ENCODE data around the gene RNF34. TPM values are rescaled to one million over a fixed set of nuclear protein-coding genes. Genes with fewer than 3 reads are reported as not detected.
"Not testable (repeated sequence)": the region's sequence is repeated elsewhere in the genome, so short reads cannot be mapped to it uniquely, and the experiment has no call there.

The RNF34 gene
- total RNA-seq, 1 donor from 2014 or later: 39.5 TPM

DNA sequence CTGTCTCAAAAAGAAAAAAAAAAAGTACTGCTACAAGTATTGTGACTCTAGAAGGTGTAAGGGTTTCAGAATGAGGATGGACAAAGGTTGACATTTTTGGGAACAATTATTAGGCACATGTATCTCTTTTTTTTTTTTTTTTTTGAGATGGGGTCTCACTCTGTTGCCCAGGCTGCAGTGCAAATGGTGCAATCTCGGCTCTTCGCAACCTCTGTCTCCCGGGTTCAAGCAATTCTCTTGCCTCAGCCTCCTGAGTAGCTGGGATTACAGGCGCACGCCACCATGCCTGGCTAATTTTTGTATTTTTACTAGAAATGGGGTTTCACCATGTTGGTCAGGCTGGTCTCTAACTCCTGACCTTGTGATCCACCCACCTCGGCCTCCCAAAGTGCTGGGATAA lies 15.0 kb upstream of the RNF34 start:
- DNase-seq (ENCODE audit: low spot score); ATAC-seq; intact Hi-C loops (cut with DNase I): not testable (repeated sequence)

DNA sequence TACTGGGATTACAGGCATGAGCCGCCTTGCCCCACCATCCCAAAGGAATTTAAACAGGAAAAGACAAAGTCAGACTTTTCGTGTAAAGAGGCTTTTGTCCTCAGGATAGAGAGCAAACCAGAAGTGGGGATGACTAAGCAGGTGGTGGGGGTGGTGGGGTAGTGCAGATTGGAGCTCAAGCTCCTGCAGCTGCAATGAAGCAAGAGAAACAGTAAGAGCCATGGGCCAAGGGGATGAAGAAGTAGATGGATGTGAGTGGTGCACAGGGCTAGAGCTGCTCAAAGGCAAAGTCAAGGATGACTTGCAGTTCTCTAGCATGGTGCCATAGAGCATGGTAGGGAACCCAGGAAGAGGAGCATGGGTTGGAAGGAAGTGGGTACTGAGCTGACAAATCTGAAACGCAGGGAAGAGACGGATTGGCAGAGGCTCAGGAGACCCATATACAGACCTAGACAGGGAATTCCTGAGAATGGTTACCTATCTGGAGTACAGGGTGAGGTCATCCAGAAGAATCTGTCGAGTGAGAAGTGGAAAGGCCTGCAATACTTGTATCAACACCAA lies 11.4 kb upstream of the RNF34 start:
- intact Hi-C loops (cut with DNase I): no loop called here
- ATAC-seq (no peak), DNase-seq (ENCODE audit: low spot score) (peak; percentile 4)

DNA sequence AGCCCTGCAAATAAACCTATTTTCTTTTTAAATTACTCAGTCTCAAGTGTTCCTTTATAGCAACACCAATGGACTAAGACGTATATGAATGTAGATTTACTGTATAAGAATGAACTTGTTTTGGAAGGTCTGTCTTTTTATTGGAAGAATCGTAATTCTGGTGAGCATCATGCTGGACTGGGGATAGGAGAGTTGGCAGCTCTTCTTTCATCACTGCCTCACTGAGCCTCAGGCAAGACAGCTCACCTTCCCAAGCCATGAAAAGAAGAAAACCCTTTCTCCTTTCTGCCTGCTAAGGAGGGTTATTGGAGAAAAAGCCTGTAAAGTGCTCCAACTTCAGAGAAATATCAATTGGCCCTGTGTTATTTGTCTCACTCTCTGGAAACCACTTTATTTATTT lies 9.1 kb upstream of the RNF34 start:
- intact Hi-C loops (cut with DNase I): no loop called here
- no peak for DNase-seq (ENCODE audit: low spot score)
- ATAC-seq: no peak

DNA sequence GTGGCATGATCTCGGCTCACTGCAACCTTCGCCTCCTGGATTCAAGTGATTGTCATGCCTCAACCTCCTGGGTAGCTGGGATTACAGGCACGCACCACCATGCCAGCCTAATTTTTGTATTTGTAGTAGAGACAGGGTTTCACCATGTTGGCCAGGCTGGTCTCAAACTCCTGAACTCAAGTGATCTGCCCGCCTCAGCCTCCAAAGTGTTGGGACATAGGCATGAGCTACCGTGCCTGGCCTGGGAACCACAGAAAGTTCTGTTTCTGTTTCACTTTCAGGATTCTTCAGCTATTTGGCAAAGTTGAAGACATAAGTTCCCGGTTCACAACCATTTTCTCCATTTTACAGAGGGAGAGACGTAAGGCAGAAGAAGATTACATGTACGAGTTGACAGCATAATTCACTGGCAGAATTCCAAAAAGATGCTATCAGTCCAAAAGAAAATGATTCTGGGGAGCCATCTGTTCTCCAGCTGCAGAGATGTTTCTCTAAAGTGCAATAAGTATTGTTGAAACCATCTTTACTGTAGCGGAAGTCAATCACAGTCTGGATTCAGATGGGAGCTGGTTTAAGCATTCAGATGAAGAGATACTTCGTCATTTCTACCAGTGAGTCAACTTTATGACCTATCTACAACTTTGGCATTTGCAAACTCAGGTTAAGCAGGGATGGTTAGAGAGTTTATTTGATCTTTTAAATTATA lies 8.1 kb upstream of the RNF34 start:
- intact Hi-C loops (cut with DNase I): no loop called here
- ATAC-seq (peak; percentile 44), DNase-seq (ENCODE audit: low spot score) (no peak)

DNA sequence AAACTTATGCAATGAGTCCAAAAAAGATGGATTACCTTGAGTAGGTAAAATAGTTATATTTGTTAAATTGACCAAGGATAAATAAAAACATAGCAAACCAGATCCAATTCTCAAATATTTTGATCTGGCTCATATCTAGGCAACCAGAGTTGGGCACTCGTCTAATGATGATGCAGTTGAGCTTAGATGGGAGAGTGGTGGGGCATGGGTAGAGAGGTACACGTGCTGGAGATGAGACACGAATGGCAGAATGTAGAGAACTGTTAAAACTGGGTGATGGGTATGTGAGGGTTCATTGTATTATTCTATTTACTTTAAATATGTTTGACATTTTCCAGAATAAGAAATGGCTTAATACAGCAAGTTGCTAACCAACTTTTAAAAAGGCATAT lies 7.6 kb upstream of the RNF34 start:
- intact Hi-C loops (cut with DNase I): no loop called here
- DNase-seq (ENCODE audit: low spot score) (no peak), ATAC-seq (no peak)

DNA sequence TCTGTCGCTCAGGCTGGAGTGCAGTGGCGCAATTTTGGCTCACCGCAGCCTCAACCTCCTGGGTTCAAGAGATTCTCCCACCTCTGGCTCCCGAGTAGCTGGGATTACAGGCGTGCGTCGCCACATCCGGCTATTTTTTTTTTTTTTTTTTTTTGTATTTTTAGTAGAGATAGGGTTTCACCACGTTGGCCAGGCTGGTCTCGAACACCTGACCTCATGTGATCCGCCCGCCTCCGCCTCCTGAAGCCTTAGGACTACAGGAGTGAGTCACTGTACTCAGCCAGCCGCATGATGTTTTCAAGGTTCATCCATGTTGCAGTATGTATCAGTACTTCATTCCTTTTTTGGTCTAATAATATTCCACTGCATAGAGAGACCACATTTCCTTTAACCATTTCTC lies 2.4 kb upstream of the RNF34 start:
- ATAC-seq: no peak
- no peak for DNase-seq (ENCODE audit: low spot score)
- intact Hi-C loops (cut with DNase I): no loop called here

DNA sequence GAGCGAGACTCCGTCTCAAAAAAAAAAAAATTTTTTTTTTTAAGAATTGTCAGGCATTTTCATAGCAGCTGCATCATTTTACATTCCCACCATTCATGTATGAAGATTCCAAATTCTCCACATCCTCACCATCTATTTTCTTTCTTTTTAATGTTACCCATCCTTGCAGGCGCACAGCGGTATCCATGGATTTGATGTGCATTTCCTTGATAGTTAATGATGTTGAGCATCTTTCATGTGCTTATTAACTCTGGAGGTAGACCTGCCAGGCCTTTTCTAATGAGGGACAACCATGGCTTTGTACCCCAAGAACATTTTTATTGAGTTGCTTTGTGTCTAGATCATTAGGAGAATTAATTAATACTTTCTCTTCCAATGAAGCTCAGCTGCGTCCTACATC lies 1.6 kb upstream of the RNF34 start:
- no peak for ATAC-seq
- intact Hi-C loops (cut with DNase I): no loop called here
- DNase-seq (ENCODE audit: low spot score): no peak

DNA sequence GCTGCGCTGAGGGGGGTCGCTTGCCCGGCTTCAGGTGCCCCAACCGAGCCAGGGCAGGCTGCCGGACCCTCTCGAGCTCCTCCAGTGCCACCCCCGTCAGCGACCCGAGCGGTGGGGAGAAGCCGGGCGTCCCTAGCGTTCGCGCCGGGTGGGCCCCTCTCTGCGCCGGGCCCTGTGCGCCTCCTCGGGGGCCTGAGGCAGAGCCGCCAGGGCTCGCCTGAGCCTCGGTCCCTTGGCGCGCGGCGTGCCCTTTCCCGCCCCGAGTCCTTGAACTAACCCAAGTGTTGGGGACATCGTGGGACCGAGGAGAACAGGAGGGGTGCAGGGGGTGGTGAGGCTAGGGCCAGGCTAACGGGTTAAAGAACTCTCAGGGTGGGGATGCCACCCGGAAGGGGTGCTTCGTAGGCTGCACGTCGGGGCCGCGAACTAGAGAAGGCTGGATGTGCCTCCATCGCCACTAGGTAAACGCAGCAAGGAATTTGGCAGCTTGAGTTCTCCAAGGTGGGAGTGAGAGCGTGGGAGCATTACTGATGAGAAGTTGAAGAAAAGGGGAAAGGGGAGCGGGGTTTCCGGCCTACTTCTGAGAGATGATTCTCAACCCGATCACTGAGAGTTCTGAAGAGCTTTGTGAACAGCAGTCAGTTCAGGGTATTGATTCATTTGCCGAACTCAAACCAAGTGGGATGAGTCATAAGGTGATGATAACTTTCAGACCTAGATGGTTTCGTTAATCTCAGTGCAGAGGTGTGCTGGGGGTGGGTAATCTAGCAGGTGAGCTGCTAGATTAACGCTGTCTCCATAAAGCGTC lies 618 bp downstream of the RNF34 start:
- ATAC-seq (peak; percentile 68), DNase-seq (ENCODE audit: low spot score) (no peak)
- intact Hi-C loops (cut with DNase I): no loop called here

DNA sequence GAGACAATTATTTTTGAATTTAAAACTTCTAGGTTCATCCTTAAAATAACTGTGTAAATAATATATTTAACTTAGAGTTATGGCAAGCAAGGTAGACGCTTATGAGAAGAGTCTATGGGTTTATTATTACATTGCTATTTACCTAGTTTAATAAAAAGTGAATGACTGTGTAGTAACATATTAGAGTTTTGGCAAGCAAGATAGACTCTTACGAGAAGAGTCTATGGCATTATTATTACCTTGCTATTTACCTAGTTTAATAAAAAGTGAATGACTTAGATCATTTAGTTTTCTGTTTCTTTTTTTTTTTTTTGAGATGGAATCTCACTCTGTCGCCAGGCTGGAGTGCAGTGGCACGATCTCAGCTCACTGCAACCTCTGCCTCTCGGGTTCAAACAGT lies 3.8 kb downstream of the RNF34 start:
- intact Hi-C loops (cut with DNase I): no loop called here

DNA sequence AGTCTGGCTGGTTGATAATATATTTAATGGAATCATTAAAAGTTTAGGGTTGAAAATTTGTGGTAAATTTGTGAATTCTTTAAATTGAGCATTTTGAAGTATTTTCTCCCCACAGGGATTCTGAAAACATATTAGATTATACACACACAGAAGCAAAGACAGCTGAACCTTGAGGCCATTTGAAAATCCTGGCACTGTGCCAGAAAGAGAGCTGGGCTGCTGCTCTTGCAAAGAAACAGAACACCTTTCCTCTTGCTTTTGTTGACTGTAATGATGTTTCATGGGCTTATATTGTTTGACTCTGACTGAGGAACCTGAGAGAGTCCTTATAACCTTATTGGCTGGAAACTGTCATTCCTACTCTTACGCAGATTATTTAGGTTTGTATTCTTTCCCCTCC lies 4.8 kb downstream of the RNF34 start:
- ATAC-seq (no peak), DNase-seq (ENCODE audit: low spot score) (no peak)
- intact Hi-C loops (cut with DNase I): no loop called here

More for the DNA sequence above, 3.8 kb downstream of the RNF34 start:
- DNase-seq (ENCODE audit: low spot score): no peak
- no peak for ATAC-seq

DNA sequence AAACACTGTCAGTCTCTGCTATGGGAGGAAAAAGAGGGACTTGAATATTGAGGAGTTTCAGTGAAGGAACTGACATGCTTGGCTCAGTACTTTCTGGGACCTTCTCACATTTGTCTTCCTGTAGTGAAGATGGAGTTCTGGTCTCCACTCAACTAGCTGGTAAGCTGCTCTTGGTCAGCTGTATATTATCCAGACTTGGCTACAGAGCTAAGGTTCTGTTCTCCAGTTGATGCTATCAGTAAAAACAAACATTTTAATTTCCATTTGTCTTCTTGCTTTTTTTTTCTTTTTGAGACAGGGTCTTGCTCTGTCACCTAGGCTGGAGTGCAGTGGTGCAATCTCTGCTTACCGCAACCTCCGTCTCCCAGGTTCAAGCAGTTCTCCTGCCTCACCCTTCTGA lies 5.3 kb downstream of the RNF34 start:
- intact Hi-C loops (cut with DNase I): no loop called here
- ATAC-seq (no peak), DNase-seq (ENCODE audit: low spot score) (no peak)

DNA sequence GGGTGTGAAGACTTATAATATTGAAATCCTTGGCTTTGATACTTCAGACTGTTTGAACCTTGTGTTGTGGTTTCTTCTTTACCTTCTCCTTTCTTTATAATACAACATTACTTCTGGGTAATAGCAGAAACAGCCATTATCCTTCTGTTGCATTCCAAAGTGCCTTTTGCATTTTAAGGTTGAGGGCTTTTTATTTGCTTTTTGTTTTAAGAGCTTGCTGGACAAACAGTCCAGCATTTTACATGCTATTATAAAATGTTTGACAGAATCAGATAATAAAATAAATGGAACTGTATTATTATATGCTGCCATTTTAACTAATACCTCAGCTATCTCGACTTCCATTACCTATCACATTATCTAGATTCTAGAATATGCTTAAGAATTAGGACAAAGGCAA lies 14.0 kb downstream of the RNF34 start:
- DNase-seq (ENCODE audit: low spot score): no peak
- intact Hi-C loops (cut with DNase I): no loop called here

DNA sequence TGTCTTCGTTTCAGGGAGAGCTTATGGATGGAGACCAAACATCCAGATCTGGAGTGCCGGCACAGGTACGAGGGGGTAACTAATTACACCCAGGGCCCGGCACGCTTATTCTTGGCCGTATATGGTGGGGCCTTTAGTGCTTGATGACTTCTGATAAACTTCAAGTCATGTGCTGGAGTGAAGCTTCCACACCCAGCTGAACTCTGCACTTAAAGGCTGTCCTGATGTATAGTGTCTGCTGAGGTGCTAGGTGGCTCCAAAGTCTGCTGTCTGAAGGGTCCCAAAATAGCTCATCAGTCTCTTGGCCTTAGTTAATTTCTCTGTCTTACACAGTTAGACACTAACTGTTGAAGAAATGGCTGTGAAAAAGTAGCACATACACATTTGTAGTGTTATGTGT lies 17.9 kb downstream of the RNF34 start:
- intact Hi-C loops (cut with DNase I): no loop called here
- ATAC-seq (no peak), DNase-seq (ENCODE audit: low spot score) (no peak)

More for the DNA sequence above, 14.0 kb downstream of the RNF34 start:
- ATAC-seq: no peak

DNA sequence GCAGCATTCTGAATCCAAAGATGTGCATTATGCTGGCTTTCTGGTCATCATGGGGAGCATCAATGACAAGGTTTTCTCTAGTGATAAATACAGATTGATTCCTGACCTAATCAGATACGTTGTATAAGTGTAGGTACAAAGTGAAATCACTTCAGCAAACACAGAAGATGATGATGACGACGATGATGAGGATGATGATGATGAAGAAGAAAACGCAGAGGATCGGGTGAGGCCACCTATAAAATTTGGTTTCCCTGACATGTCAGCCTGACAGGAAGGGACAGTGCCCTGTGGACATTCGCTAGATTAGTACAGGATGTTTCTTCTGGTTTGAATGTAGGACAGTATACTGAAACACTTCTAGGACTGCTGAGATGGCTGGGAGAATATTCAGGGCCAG lies 20.2 kb downstream of the RNF34 start:
- ATAC-seq: no peak
- intact Hi-C loops (cut with DNase I): no loop called here
- DNase-seq (ENCODE audit: low spot score): no peak

DNA sequence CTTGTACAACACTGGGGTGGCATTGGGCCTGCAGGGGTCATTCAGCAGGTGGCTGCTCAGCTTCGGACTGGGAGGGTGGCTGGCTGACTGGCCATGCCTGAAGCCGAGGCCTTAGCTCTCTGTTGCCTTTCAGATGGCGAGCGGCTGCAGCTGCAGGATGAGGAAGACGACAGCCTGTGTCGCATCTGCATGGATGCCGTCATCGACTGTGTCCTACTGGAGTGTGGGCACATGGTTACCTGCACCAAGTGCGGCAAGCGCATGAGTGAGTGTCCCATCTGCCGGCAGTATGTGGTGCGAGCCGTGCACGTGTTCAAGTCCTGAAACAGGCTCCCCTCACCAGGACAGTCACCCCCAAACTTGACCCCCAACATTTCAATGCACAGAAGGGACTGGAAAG lies 23.3 kb downstream of the RNF34 start:
- intact Hi-C loops (cut with DNase I): no loop called here
- ATAC-seq (no peak), DNase-seq (ENCODE audit: low spot score) (no peak)

DNA sequence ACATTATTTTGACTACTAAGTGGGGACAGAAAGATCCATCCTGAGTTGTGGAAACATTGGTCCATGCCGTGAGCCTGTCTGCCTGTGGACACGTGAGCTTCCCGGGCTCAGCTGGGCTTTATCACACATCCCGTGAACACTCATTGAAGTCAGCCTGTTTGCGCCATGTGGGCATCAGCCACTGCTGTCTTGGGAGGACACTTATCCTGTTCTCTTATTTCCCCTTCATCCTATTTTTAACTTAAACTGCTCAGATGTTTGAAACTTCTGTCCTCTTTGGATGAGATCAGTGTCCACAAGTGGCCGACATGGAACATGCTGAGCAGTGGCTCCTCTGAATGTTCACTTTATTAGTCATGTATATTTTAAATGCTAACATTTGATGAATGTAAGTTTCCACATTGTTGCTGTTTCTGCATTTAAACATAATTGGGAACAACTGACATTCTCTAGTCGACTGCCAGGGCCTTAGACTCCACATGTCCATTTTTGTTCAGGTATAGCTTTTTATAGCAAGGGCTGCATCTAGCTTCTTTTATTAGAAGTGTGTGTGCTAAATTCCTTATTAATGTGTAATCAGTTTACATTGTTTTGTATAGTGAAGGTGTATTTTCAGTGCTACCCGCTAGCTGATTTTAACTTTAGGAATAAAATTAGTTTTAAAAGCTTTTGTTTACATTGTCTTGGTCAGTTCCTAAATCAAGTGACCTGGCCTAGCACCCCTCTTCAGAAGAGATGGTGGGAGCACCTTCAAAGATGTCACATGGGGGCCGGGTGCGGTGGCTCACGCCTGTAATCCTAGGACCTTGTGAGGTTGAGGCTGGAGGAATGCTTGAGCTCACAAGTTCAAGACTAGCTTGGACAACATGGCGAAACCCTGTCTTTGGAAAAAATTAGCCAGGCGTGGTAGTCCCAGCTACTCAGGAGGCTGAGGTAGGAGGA lies 24.0 kb downstream of the RNF34 start:
- intact Hi-C loops (cut with DNase I): no loop called here
- no peak for DNase-seq (ENCODE audit: low spot score)
- no peak for ATAC-seq

DNA sequence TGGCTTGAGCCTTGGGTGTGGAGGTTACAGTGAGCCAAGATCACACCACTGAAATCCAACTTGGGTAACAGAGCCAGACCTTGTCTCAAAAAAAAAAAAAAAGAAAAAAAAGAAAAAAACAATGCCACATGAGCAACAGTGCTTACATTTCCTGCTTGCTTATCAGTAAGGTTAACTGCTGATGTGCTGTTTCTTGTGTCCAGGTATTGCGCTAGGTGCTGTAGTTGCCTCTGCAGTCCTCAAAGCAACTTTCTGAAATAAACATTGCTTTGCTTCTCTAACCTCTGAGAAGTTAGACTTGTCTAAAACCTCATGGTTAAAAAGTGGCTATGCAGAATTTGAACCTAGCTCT lies 24.7 kb downstream of the RNF34 start:
- DNase-seq (ENCODE audit: low spot score): no peak
- intact Hi-C loops (cut with DNase I): no loop called here
- no peak for ATAC-seq

DNA sequence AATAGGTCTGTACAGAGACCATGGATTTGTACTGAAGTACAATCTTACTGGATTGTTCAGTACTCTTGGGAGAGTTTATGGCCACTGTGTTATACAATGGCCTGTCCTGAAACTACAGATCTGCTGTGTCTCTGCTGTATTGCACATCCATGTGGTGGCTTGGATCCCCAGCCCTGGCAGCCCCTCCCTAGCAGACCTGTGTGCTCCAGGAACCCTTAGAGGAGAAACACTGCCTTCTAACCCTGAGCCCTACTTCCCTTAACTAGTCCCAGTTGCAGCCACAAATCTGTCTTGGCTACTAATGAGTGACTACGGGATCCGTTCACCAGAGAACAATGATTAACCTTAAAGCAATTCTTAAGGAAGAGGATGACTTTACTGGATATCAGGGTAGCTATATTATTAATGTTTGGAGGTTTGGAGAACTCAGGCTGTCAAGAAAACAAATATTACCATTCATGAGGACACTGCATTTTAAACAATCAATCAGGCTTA lies 27.7 kb downstream of the RNF34 start:
- DNase-seq (ENCODE audit: low spot score): no peak
- intact Hi-C loops (cut with DNase I): no loop called here
- ATAC-seq: no peak

DNA sequence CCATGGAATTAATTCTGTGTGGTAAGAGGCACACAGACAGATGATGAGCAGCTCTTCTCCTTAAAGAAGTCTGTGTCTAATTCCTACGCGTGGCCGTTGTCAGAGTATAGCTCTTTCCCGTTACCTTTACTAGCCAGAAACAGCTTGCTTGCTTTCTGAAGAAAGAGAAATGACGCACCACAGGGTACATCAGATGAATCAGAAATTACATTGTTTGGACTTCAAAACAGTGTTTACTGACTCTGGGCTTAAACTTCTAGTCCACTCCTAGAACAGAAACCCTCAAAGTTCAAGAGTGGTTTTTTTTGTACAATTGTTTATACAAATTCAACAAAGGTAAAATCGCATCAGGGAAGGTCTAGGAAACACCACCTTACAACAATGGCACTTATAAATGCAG lies 29.0 kb downstream of the RNF34 start:
- intact Hi-C loops (cut with DNase I): no loop called here
- DNase-seq (ENCODE audit: low spot score) (no peak), ATAC-seq (no peak)

All from sciatic nerve (tissue), 2 donors.